A673 (cell line): ENCODE data around the gene VTCN1. TPM values are rescaled to one million over a fixed set of nuclear protein-coding genes. Genes with fewer than 3 reads are reported as not detected.
"Not testable (repeated sequence)": the region's sequence is repeated elsewhere in the genome, so short reads cannot be mapped to it uniquely, and the experiment has no call there.

ENCODE experiments used
- BruUV-seq: library from RNA; stranded (reverse); fragments of 400-500 nt; replicated peaks from 2 replicates; lab custom pipeline; 2021; lab: Mats Ljungman, UMichigan
- CTCF ChIA-PET: fragments of 300-600 bp; sonication (Branson Sonifier 250); formaldehyde crosslinking; loops from one replicate; lab custom pipeline; 2022; ENCODE audit warnings: antibody characterized with exemption; lab: Charles Lee
- POLR2A ChIA-PET: fragments of 300-600 bp; sonication (Branson Sonifier 250); formaldehyde crosslinking; loops from one replicate; lab custom pipeline; 2022; ENCODE audit warnings: antibody characterized with exemption; ENCODE audit not compliant: low non-redundant PET; lab: Charles Lee
- DNase-seq: peaks from one replicate; pipeline ENCODE4 v3.0.0-alpha.2; 2015; ENCODE audit warnings: low spot score
- H3K27ac ChIP-seq: fragments of 200-600 bp; sonication (generic); 2 replicates; pipeline ENCODE4 v1.5.1; 2016; ENCODE audit warnings: mixed run types, low read depth, mild to moderate bottlenecking, mixed read lengths, antibody characterized with exemption, low read length; ENCODE audit not compliant: poor library complexity, severe bottlenecking
- H3K27me3 ChIP-seq: fragments of 200-600 bp; sonication (generic); replicated peaks from 2 replicates; pipeline ENCODE4 v1.6.1; 2017; ENCODE audit warnings: mixed run types, low read depth, mild to moderate bottlenecking, mixed read lengths, antibody characterized with exemption, low read length; ENCODE audit not compliant: insufficient read depth, poor library complexity
- H3K36me3 ChIP-seq: fragments of 200-600 bp; sonication (generic); 2 replicates; pipeline ENCODE4 v1.6.1; 2016; ENCODE audit warnings: mixed run types, mild to moderate bottlenecking, mixed read lengths, antibody characterized with exemption, low read length; ENCODE audit not compliant: insufficient read depth, poor library complexity, severe bottlenecking
- H3K4me1 ChIP-seq: fragments of 200-600 bp; sonication (generic); 2 replicates; pipeline ENCODE4 v1.6.1; 2017; ENCODE audit warnings: mixed run types, mild to moderate bottlenecking, mixed read lengths, antibody characterized with exemption, low read length; ENCODE audit not compliant: insufficient read depth, poor library complexity, severe bottlenecking
- H3K4me3 ChIP-seq: fragments of 200-600 bp; sonication (generic); 2 replicates; pipeline ENCODE4 v1.5.1; 2016; ENCODE audit warnings: low read depth, mixed run types, mild to moderate bottlenecking, mixed read lengths, low read length; ENCODE audit not compliant: poor library complexity, severe bottlenecking
- H3K9me3 ChIP-seq: fragments of 200-600 bp; sonication (generic); 2 replicates; pipeline ENCODE4 v1.6.1; 2016; ENCODE audit warnings: mixed run types, low read depth, mild to moderate bottlenecking, mixed read lengths, antibody characterized with exemption, low read length; ENCODE audit not compliant: poor library complexity, severe bottlenecking
- CTCF ChIP-seq: fragments of 300-800, 200-600 bp; sonication (generic); conservative IDR thresholded peaks from 2 replicates; pipeline ENCODE4 v1.5.1; 2017; ENCODE audit warnings: low read depth, mild to moderate bottlenecking, antibody characterized with exemption, low read length, moderate library complexity, mixed read lengths
- EZH2 ChIP-seq: fragments of 200-600 bp; sonication (generic); IDR thresholded peaks from 2 replicates; pipeline ENCODE4 v1.6.1; 2017; ENCODE audit warnings: borderline replicate concordance, low read depth, mild to moderate bottlenecking, mixed read lengths, antibody characterized with exemption, low read length; ENCODE audit not compliant: poor library complexity, severe bottlenecking
- intact Hi-C: fragments of 100-400 bp; cut with micrococcal nuclease; formaldehyde crosslinking; loops from one replicate; pipeline ENCODE4 v1.10.0; 2022; ENCODE audit not compliant: unreplicated experiment
- total RNA-seq: library from RNA; stranded (reverse); gene quantifications from 2 replicates; pipeline ENCODE4 v1.2.3, GENCODE V29; 2021

The VTCN1 gene
- total RNA-seq, 1 experiment from 2014 or later: not detected

DNA sequence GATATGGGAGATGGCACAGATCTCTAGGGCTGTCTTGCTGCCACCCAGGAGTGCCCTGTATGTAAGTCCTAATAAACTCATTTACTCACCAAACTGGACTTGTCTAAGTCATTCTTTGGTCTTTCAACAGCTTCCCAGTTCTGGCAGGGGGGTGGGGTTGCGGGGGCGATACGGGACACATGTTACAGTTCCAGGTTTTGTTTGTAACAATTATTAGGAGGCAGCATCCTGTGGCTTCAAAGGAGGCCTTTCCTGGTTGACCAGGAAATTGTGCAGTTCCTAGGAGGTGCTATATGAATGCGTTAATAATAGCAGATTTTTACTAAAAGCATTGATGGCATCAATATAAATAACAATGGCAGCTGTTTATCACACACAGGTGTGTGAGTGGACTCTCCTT is 46.5 kb downstream of the VTCN1 start:
- TF ChIP-seq EZH2 (no peak), CTCF (no peak)

DNA sequence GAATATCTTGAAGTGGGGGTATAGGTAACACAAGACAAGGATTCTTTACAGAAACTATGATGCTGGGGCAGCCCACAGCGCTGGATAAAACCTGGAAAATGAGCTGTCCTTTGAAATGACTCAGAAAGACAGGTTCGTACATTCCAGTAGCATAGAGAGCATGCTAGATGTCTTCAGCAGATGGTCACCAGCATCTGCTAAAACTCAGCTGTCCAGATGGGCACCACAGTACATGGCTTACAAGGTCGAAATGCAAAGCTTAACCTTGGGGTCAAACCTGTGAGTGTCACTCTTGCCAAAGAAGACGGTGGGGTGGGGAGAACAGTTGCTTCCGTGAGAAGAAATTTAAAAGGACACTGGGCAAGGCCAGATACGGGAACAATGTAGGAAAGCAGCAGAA is 47.9 kb downstream of the VTCN1 start:
- no TSS peak for BruUV-seq
- H3K4me1 ChIP-seq: no peaks in the 10 kb centered on the region
- DNase-seq: no peak
- H3K27me3 ChIP-seq: no peaks in the 10 kb centered on the region
- ChIA-PET POLR2A (no interaction called here), CTCF (no interaction called here)
- intact Hi-C loops: no loop called here
- H3K36me3 ChIP-seq: no peaks in the 10 kb centered on the region
- H3K9me3 ChIP-seq: no peaks in the 10 kb centered on the region
- H3K4me3 ChIP-seq: no peak overlapping the region
- TF ChIP-seq EZH2 (no peak), CTCF (no peak)
- no peak overlapping the region for H3K27ac ChIP-seq

More for the DNA sequence above, 46.5 kb downstream of the VTCN1 start:
- BruUV-seq: no TSS peak
- no peak overlapping the region for H3K4me3 ChIP-seq
- H3K27me3 ChIP-seq: no peaks in the 10 kb centered on the region
- no peak overlapping the region for H3K27ac ChIP-seq
- no peak for DNase-seq
- intact Hi-C loops: no loop called here
- CTCF ChIA-PET: no interaction called here
- no peaks in the 10 kb centered on the region for H3K4me1 ChIP-seq
- no peaks in the 10 kb centered on the region for H3K36me3 ChIP-seq
- no peaks in the 10 kb centered on the region for H3K9me3 ChIP-seq
- POLR2A ChIA-PET: no interaction called here

GRCh38 chr1:117161887-117162286 is 48.8 kb downstream of the VTCN1 start:
- TF ChIP-seq EZH2 (no peak), CTCF (no peak)
- intact Hi-C loops: no loop called here
- CTCF ChIA-PET: no interaction called here
- H3K27me3 ChIP-seq: no peaks in the 10 kb centered on the region
- H3K4me3 ChIP-seq: no peak overlapping the region
- no peaks in the 10 kb centered on the region for H3K4me1 ChIP-seq
- POLR2A ChIA-PET: no interaction called here
- no peak for DNase-seq
- H3K36me3 ChIP-seq: no peaks in the 10 kb centered on the region
- H3K27ac ChIP-seq: no peak overlapping the region
- BruUV-seq: no TSS peak
- no peaks in the 10 kb centered on the region for H3K9me3 ChIP-seq

- peaks cover 27% of the 10 kb centered on the region for H3K4me1 ChIP-seq
- CTCF ChIA-PET, DNase-seq, H3K9me3 ChIP-seq, H3K27me3 ChIP-seq, intact Hi-C loops, H3K36me3 ChIP-seq, POLR2A ChIA-PET, H3K27ac ChIP-seq, H3K4me3 ChIP-seq, BruUV-seq: not testable (repeated sequence)
Observed at GRCh38 chr1:117151305-117151704, 59.4 kb downstream of the VTCN1 start.
